Activated naive CD8-positive, alpha-beta T cell treated with anti-CD3 and anti-CD28 coated beads, Interleukin-2, amount 10 ng/mL, durations not matched to agents 7 days and 5 days (primary cell): ENCODE results near the gene FNDC3B. TPM values are rescaled to one million over a fixed set of nuclear protein-coding genes. Genes with fewer than 3 reads are reported as not detected.
"Not testable (repeated sequence)": the region's sequence is repeated elsewhere in the genome, so short reads cannot be mapped to it uniquely, and the experiment has no call there.

Experiments used
- ATAC-seq: fragments of 150-1000 bp; cut with Tn5 transposase; one replicate; pipeline ENCODE4 v1.10.0; 2021; ENCODE audit warnings: low read depth, moderate library complexity
- POLR2A ChIA-PET: fragments of 350-600 bp; sonication (Branson Sonifier 250); formaldehyde crosslinking; loops from one replicate; lab custom pipeline; 2021; ENCODE audit warnings: antibody characterized with exemption; lab: Charles Lee
- DNase-seq: peaks from one replicate; pipeline ENCODE4 v3.0.0; 2021
- H3K27ac Mint-ChIP-seq: one replicate; pipeline ENCODE4 v1.8.0; 2022; ENCODE audit warnings: mild to moderate bottlenecking, mixed read lengths
- H3K27me3 Mint-ChIP-seq: one replicate; pipeline ENCODE4 v1.8.0; 2022; ENCODE audit warnings: mild to moderate bottlenecking, moderate library complexity, mixed read lengths
- H3K36me3 Mint-ChIP-seq: one replicate; pipeline ENCODE4 v1.8.0; 2021; ENCODE audit warnings: mild to moderate bottlenecking, mixed read lengths
- H3K4me1 Mint-ChIP-seq: one replicate; pipeline ENCODE4 v1.8.0; 2021; ENCODE audit warnings: mixed read lengths
- H3K4me3 Mint-ChIP-seq: one replicate; pipeline ENCODE4 v1.8.0; 2022; ENCODE audit warnings: mild to moderate bottlenecking, moderate library complexity, mixed read lengths
- H3K9me3 Mint-ChIP-seq: one replicate; pipeline ENCODE4 v1.8.0; 2021; ENCODE audit warnings: mixed read lengths
- total RNA-seq, 2 experiments: library from RNA; stranded (reverse); gene quantifications; one replicate each; pipeline ENCODE4 v1.2.3, GENCODE V29; 2021

FNDC3B gene
- 10 to 100 TPM; 15.8 to 16.3 TPM for total RNA-seq

DNA sequence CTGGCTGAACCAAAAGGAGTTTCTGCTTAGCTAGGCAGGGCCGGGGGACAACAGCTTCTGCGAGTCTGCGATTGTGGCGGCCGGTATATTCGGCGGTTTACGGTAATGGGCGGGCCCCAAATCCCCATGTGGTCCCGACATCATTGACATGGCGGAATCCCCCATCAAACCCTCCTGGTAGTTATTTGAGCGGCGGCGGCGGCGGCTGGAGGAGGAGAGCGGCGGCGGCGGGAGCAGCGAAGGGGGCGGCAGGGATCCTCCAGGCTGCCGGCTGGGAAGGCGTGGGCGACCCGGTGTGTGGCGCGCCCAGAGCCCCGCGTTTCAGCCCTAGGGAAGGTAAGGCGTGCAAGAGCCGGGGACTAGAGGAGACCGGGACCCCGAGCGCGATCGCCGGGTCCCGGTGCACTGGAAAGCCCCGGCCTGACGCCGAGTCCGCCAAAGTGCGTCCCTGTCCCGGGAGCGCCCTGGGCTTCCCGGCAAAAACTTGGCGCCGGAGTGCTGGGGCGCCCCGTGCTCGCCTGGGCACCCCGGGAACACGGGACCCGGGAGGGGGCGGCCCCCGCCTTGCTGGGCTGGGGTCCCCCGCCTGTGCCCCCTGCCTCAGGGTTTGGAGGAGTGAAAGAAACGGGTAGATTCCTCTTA lies at the start of gene FNDC3B:
Gene FNDC3B (plus strand): TSS at position 143 of the 642 bp plus-strand sequence. CDS start 72,902 bp downstream, outside the sequence.
- peaks cover 2% of the 10 kb centered on the region for H3K9me3 Mint-ChIP-seq

DNA sequence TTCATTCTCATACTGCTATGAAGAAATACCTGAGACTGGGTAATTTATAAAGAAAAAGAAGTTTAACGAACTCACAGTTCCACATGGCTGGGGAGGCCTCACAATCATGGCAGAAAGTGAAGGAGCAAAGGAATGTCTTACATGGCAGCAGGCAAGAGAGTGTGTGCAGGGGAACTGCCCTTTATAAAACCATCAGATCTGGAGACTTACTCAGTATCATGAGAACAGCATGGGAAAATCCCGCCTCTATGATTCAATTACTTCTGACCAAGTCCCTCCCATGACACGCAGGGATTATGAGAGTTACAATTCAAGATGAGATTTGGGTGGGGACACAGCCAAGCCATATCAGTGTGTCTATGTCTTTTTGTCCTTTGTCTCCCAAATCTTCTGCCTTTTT lies 49.1 kb upstream of the FNDC3B start:
- peaks cover 10% of the 10 kb centered on the region for H3K4me1 Mint-ChIP-seq
- POLR2A ChIA-PET, H3K9me3 Mint-ChIP-seq, ATAC-seq, DNase-seq, H3K27ac Mint-ChIP-seq, H3K27me3 Mint-ChIP-seq, H3K4me3 Mint-ChIP-seq, H3K36me3 Mint-ChIP-seq: not testable (repeated sequence)

More for the DNA sequence above, at the start of gene FNDC3B:
- H3K27me3 Mint-ChIP-seq: peaks cover 4% of the 10 kb centered on the region
- peak within 1 kb of the TSS; percentile 94 for H3K27ac Mint-ChIP-seq
- DNase-seq: peak; percentile 90
- peak; percentile 93 for ATAC-seq
- POLR2A ChIA-PET: interaction anchor here (0.5 to 1.0 kb wide), 2 partner anchors 68 to 1665 kb away, joined by 3 to 8 read pairs; no protein-coding TSS in a partner anchor
- H3K4me1 Mint-ChIP-seq: peaks cover 14% of the 10 kb centered on the region
- peaks cover 2% of the 10 kb centered on the region for H3K36me3 Mint-ChIP-seq
- H3K4me3 Mint-ChIP-seq: peak within 1 kb of the TSS; percentile 97

DNA sequence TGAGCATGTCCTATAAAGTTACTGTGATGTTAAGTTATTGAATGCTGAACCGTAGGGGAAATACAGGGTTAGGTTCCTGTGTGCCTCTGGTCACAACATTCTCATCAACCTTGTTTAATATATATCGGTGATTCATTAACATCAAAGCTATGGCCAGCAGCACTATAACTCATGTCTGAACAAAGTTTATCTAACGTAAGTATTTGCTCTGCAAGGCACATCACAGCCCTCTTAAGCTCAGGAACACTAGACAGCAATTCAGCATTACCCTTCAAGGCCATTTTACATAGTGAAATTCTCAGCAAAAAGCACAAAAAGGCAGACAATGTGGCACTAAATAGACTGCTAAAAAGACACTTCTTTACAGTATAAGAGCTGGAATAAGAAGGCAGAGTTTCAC lies 48.2 kb upstream of the FNDC3B start:
- Mint-ChIP-seq H3K27ac (no peak overlapping the region), H3K4me1 (peaks cover 16% of the 10 kb centered on the region), H3K36me3 (peaks cover 4% of the 10 kb centered on the region), H3K9me3 (peaks cover 5% of the 10 kb centered on the region), H3K27me3 (peaks cover 3% of the 10 kb centered on the region), H3K4me3 (no peak overlapping the region)
- DNase-seq (no peak), ATAC-seq (no peak)
- POLR2A ChIA-PET: no interaction called here

DNA sequence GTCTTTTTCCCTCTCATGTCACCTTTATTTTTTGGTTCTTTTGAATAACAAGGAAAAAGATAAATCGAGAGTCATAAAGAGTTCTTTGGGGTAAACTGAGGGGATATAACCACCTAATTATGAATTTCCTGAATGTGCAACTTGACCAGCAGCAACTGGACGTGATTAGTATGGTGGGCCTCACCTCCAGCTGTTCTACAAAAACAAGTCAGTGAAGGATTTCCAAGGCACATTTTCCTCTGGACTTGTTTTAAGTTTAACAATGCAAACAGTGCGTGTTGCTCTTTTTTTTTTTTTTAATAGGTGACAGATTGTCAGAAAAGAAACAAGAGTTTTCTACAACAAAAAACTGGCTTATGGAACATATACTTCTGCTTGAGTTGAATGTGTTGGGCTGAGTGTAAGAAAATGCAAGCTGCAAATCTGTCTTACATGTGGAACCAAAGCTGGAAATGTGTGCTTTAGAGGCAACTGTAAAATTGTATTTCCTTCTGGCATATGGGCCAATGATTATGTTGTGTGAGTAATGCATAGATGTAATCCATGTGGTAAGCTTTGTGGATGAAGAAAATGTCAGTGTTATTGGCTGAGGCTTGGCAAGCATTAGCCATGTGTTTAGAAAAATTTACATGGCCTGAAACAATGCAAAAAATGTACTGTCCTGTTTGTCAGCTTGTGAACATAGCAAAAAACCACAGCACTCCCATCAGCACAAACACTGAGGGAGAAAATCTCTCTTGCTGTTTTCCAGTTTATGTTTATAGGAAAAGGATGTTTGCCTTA lies 44.5 kb upstream of the FNDC3B start:
- POLR2A ChIA-PET: no interaction called here

DNA sequence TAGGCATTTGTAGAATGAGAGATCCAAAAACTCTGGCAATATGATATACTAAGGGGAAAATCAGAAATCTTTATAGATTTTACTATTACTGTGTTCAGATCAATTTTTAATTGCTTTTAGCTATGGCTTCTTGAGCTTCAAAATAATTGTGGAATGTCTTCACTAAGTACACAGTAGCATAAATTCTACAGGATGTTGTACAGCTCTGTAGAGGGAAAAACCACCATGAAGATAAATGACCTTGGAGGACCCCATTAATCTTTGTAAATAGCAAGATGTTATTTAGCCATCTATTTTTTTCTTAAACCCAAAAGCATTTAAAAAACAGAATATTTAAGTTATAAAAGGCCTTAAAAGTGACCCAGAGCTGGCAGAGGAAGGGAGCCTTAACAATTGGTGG lies 43.9 kb upstream of the FNDC3B start:
- no peak for ATAC-seq
- POLR2A ChIA-PET: no interaction called here
- no peaks in the 10 kb centered on the region for H3K27me3 Mint-ChIP-seq

More for the DNA sequence above, 44.5 kb upstream of the FNDC3B start:
- Mint-ChIP-seq H3K4me1 (peaks cover 18% of the 10 kb centered on the region), H3K27ac (no peak overlapping the region), H3K4me3 (no peak overlapping the region), H3K9me3 (peaks cover 15% of the 10 kb centered on the region), H3K36me3 (peaks cover 14% of the 10 kb centered on the region), H3K27me3 (peaks cover 3% of the 10 kb centered on the region)
- ATAC-seq (no peak), DNase-seq (no peak)

DNA sequence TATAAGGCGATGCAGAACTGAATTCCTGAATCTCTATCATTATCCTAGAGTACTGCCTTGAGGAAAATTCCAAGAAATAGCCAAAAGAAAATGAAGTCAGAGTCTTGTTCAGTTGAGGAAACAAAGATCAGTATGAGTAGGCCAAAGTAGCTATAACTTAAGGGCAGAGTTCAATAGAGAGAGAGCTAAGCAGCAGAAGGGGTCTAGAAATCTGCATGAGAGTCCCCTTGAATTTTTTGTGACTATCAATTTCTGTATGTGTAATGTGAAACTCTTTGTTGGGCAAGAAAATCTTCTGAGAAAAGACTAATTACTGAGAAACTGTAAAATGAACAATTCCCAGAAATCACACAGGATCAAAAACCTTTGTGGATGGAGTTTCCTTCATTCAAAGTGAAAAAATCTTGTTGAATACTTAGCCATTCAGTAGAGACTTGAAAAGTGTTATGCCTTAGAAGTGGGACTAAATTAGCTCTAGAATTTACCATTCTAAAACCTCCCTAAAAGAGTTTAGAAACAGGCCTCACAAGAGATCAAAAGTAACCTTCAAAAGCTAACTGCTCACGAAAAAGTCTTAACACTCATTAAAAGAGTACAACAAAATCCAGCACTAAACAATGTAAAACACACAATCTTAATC lies 43.1 kb upstream of the FNDC3B start:
- Mint-ChIP-seq H3K4me1 (peaks cover 18% of the 10 kb centered on the region), H3K27me3 (no peaks in the 10 kb centered on the region), H3K9me3 (peaks cover 13% of the 10 kb centered on the region), H3K36me3 (peaks cover 16% of the 10 kb centered on the region), H3K27ac (peak overlapping the region; percentile 0), H3K4me3 (peak overlapping the region; percentile 29)
- DNase-seq (no peak), ATAC-seq (peak; percentile 54)
- POLR2A ChIA-PET: no interaction called here

More for the DNA sequence above, 43.9 kb upstream of the FNDC3B start:
- Mint-ChIP-seq H3K9me3 (peaks cover 13% of the 10 kb centered on the region), H3K4me1 (peaks cover 18% of the 10 kb centered on the region), H3K4me3 (no peak overlapping the region), H3K36me3 (peaks cover 14% of the 10 kb centered on the region), H3K27ac (no peak overlapping the region)
- DNase-seq: no peak

DNA sequence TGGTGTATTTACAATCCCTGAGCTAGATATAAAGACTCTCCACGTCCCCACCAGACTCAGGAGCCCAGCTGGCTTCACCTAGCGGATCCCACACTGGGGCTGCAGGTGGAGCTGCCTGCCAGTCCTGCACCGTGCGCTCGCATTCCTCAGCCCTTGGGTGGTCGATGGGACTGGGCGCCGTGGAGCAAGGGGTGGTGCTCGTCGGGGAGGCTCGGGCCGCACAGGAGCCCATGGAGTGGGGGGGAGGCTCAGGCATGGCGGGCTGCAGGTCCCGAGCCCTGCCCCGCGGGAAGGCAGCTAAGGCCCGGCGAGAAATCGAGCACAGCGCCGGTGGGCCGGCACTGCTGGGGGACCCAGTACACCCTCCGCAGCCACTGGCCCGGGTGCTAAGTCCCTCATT lies 40.6 kb upstream of the FNDC3B start:
- H3K27ac Mint-ChIP-seq, POLR2A ChIA-PET, ATAC-seq, H3K4me3 Mint-ChIP-seq, DNase-seq, H3K27me3 Mint-ChIP-seq: not testable (repeated sequence)
- Mint-ChIP-seq H3K4me1 (peaks cover 18% of the 10 kb centered on the region), H3K36me3 (peaks cover 16% of the 10 kb centered on the region), H3K9me3 (peaks cover 11% of the 10 kb centered on the region)

DNA sequence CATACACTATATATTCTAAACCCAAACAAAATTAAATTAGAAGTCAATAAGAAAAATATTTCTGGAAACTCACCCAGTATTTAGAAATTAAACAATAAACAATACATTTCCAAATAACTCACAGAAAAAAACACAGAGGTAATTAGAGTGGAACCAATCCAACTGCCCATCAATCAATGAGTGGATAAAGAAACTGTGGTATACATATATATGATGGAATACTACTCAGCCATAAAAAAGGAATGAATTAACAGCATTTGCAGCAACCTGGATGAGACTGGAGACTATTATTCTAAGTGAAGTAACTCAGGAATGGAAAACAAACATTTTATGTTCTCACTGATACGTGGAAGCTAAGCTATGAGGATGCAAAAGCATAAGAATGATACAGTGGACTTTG lies 37.8 kb upstream of the FNDC3B start:
- H3K36me3 Mint-ChIP-seq, ATAC-seq, H3K27me3 Mint-ChIP-seq, H3K4me1 Mint-ChIP-seq, DNase-seq, POLR2A ChIA-PET, H3K4me3 Mint-ChIP-seq, H3K27ac Mint-ChIP-seq, H3K9me3 Mint-ChIP-seq: not testable (repeated sequence)

DNA sequence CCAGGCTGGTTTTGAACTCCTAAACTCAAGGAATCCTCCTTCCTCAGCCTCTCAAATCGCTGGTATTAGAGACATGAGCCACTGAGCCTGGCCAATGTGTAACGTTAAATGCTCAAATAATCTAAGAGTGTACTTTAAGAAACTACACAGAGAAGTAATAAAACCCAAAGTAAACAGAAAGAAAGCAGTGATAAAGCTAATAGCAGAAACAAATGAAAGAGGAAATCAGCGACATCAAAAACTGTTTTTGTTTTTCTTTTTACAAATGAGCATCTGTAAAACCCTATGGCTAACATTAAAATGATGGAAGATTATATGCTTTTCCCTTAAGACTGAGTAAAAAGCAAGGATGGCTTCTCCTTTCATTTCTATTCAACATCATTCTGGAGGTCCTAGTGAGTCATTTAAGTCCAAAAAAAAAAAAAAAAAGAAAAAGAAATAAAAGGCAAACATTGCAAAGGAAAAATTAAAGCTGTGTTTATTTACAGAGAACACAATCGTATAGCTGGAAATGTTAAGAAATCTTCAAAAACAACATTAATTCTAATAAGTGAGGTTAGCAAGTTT lies 36.8 kb upstream of the FNDC3B start:
- H3K9me3 Mint-ChIP-seq: peaks cover 6% of the 10 kb centered on the region
- peaks cover 7% of the 10 kb centered on the region for H3K27me3 Mint-ChIP-seq
- POLR2A ChIA-PET: no interaction called here
- H3K4me1 Mint-ChIP-seq: no peaks in the 10 kb centered on the region
- peaks cover 3% of the 10 kb centered on the region for H3K36me3 Mint-ChIP-seq
- H3K4me3 Mint-ChIP-seq: no peak overlapping the region
- H3K27ac Mint-ChIP-seq: no peak overlapping the region
- ATAC-seq: no peak
- no peak for DNase-seq

DNA sequence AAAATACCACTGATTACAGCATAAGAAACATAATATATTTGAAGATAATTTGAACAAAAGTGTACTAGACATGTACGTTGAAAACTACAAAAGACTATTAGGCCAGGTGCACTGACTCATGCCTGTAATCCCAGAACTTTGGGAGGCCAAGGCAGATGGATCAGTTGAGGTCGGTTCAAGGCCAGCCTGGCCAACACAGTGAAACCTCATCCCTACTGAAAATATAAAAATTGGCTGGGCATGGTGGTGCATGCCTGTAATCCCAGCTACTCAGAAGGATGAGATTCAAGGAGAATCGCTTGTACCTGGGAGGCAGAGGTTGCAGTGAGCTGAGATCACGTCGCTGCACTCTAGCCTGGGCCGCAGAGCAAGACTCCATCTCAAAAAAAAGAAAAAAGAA lies 36.2 kb upstream of the FNDC3B start:
- DNase-seq (no peak), ATAC-seq (no peak)
- peaks cover 1% of the 10 kb centered on the region for H3K9me3 Mint-ChIP-seq
- H3K4me3 Mint-ChIP-seq: no peak overlapping the region
- no peak overlapping the region for H3K27ac Mint-ChIP-seq
- peaks cover 2% of the 10 kb centered on the region for H3K36me3 Mint-ChIP-seq
- POLR2A ChIA-PET: no interaction called here
- no peaks in the 10 kb centered on the region for H3K4me1 Mint-ChIP-seq
- peaks cover 7% of the 10 kb centered on the region for H3K27me3 Mint-ChIP-seq

DNA sequence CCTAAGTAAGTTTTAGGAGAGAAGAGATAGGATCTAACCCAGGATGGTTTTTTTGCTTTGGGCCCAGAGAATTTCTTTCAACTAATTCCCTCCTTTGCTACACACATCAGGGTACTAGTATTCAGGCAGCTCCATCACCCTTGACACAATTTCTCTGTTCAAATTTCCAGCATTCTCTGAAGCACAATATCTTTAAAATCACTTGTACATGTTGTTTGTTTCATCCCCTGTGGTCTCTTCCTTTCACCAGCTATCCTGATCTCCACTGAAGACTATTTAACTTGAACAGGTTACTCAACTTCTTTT lies 32.4 kb upstream of the FNDC3B start:
- H3K4me1 Mint-ChIP-seq: no peaks in the 10 kb centered on the region
- peaks cover 8% of the 10 kb centered on the region for H3K27me3 Mint-ChIP-seq
- no peak for ATAC-seq
- POLR2A ChIA-PET: no interaction called here
- no peak for DNase-seq
- no peaks in the 10 kb centered on the region for H3K36me3 Mint-ChIP-seq
- H3K9me3 Mint-ChIP-seq: no peaks in the 10 kb centered on the region
- no peak overlapping the region for H3K27ac Mint-ChIP-seq
- H3K4me3 Mint-ChIP-seq: no peak overlapping the region

DNA sequence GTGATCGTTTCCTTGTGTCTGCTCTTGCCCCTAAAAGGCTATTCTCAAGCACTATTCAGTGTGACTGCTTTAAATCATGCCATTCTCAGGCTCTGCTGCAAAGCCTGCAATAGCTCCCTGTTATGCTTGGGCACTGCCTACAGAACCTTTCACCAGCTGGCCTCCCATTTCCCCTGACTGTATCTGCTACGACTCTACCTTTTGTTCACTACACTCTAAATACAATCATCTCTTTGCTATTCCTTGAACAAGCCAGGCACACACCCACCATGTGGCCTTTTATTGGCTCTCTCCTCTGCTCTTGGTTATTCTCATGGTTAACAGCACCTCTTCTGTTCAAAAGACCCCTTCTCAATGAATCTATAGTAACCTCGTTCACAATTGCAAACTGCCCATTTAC lies 29.6 kb upstream of the FNDC3B start:
- POLR2A ChIA-PET: no interaction called here
- Mint-ChIP-seq H3K27ac (no peak overlapping the region), H3K9me3 (no peaks in the 10 kb centered on the region), H3K4me3 (no peak overlapping the region), H3K27me3 (peaks cover 11% of the 10 kb centered on the region), H3K4me1 (no peaks in the 10 kb centered on the region), H3K36me3 (peaks cover 2% of the 10 kb centered on the region)
- no peak for DNase-seq
- ATAC-seq: no peak

DNA sequence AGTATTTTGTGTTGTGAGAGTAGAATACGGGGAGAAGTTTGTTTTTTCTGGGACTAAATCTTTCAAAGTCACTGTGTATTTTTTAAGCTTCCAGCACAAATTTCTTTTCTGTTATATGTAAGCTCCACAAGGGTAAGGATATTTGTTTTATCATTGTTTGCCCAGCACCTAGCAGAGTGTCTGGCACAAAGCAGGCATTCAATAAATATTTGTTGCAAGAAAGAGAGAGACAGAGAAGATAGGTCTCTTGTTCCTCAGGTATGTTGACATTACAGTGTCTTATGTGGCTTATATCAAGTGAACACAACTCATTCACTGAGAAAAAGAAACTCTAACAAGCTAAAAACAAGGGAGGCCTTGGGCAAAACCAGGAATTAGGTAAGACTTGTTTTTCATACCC lies 26.6 kb upstream of the FNDC3B start:
- no peak overlapping the region for H3K27ac Mint-ChIP-seq
- peaks cover 4% of the 10 kb centered on the region for H3K27me3 Mint-ChIP-seq
- H3K36me3 Mint-ChIP-seq: peaks cover 2% of the 10 kb centered on the region
- no peak overlapping the region for H3K4me3 Mint-ChIP-seq
- ATAC-seq (no peak), DNase-seq (no peak)
- no peaks in the 10 kb centered on the region for H3K9me3 Mint-ChIP-seq
- no peaks in the 10 kb centered on the region for H3K4me1 Mint-ChIP-seq
- POLR2A ChIA-PET: no interaction called here
